ENCODE data around the gene DISC1. TPM values are rescaled to one million over a fixed set of nuclear protein-coding genes. Genes with fewer than 3 reads are reported as not detected.

Gene DISC1
- total and polyA plus RNA-seq, 2 donors (not counting 3 experiments of a cell fraction or from before 2014, with no cell fraction given), result 3.3 to 14.7 TPM

DNA sequence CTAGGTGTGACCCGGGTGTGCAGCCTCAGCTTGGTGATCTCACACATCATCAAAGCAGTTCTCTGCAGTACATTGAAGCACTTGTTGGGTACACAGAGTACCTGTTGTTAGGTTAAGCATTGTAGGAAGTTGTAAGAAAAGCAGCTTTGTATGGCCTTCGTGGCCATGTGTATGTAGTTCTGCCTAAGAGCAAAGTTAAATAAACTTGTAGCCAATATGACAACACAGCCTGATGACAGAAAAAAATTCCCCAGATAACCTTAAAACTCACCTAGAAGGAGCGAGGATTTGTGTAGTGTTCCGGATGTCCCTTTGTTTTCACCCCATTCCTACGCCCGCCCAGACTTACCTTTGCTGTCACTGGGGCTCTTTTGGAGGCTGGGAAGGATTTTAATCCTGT lies 48.0 kb downstream of the DISC1 start:
- Histone ChIP-seq H2AFZ (ENCODE audit: low read depth, low read length) (no peak overlapping the region), H3K4me1 (ENCODE audit: control insufficient read depth, extremely low read depth, insufficient read depth, low read length) (no peaks in the 10 kb centered on the region), H3K9me1 (replicated peaks; ENCODE audit: control insufficient read depth, extremely low read depth, insufficient read depth, low read length) (no peaks in the 10 kb centered on the region), H4K20me1 (replicated peaks; ENCODE audit: control insufficient read depth, extremely low read depth, insufficient read depth, low read length) (no peaks in the 10 kb centered on the region), H3K9me3 (replicated peaks; ENCODE audit: control insufficient read depth, insufficient read depth, low read length) (no peaks in the 10 kb centered on the region), H3K9ac (replicated peaks; ENCODE audit: extremely low read depth, insufficient read depth, low read length) (no peak overlapping the region), H3K4me2 (ENCODE audit: insufficient read depth, low read length) (no peak overlapping the region), H3K27me3 (ENCODE audit: control insufficient read depth in 2 of 2, insufficient read depth in 2 of 2, low read length in 2 of 2) (no peaks in the 10 kb centered on the region), H3K79me2 (ENCODE audit: control insufficient read depth, insufficient read depth, low read length) (no peaks in the 10 kb centered on the region), H3K4me3 (replicated peaks in 1 of 3; ENCODE audit: insufficient read depth in 1 of 3, low read depth in 1 of 3, low read length in 3 of 3) (no peak overlapping the region), H3K27ac (ENCODE audit: insufficient read depth, low read depth, low read length) (no peak overlapping the region), H3K36me3 (ENCODE audit: control insufficient read depth in 2 of 2, extremely low read depth in 1 of 2, insufficient read depth in 2 of 2, low read length in 2 of 2) (no peaks in the 10 kb centered on the region)
- BruUV-seq (replicated peaks), result no TSS peak
- intact Hi-C loops (cut with micrococcal nuclease) (no loop called here), dilution Hi-C loops (cut with MboI; ENCODE audit: extremely low pct_ligation_motif_present, low sequenced_read_pairs) (no loop called here)
- DNase-seq (ENCODE audit: low read depth, low spot score), result no peak
- TF ChIP-seq, protein P1, sequence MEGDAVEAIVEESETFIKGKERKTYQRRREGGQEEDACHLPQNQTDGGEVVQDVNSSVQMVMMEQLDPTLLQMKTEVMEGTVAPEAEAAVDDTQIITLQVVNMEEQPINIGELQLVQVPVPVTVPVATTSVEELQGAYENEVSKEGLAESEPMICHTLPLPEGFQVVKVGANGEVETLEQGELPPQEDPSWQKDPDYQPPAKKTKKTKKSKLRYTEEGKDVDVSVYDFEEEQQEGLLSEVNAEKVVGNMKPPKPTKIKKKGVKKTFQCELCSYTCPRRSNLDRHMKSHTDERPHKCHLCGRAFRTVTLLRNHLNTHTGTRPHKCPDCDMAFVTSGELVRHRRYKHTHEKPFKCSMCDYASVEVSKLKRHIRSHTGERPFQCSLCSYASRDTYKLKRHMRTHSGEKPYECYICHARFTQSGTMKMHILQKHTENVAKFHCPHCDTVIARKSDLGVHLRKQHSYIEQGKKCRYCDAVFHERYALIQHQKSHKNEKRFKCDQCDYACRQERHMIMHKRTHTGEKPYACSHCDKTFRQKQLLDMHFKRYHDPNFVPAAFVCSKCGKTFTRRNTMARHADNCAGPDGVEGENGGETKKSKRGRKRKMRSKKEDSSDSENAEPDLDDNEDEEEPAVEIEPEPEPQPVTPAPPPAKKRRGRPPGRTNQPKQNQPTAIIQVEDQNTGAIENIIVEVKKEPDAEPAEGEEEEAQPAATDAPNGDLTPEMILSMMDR (IDR thresholded peaks at IDR 0.05; ENCODE audit: extremely low read depth in 1 of 2, insufficient read depth in 1 of 2, low read depth in 1 of 2, low read length in 2 of 2), result no peak
- TF ChIP-seq POLR2A (IDR thresholded peaks at IDR 0.05; ENCODE audit: low read depth, low read length) (no peak), MYC (IDR thresholded peaks at IDR 0.05; ENCODE audit: low read depth, low read length) (no peak), JUN (IDR thresholded peaks at IDR 0.05; ENCODE audit: borderline replicate concordance, insufficient read depth, insufficient read length, low read depth) (no peak), POLR2AphosphoS5 (IDR thresholded peaks at IDR 0.05; ENCODE audit: insufficient read depth, low read depth, low read length) (no peak), GATA2 (IDR thresholded peaks at IDR 0.05; ENCODE audit: insufficient read depth, insufficient read length, low read depth, low read length) (no peak), EZH2 (IDR thresholded peaks at IDR 0.05; ENCODE audit: borderline replicate concordance, low read depth, low read length, severe bottlenecking) (no peak), FOS (IDR thresholded peaks at IDR 0.05; ENCODE audit: borderline replicate concordance, insufficient read depth, low read length) (no peak)
- TF ChIP-seq, protein P2, sequence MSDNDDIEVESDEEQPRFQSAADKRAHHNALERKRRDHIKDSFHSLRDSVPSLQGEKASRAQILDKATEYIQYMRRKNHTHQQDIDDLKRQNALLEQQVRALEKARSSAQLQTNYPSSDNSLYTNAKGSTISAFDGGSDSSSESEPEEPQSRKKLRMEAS (IDR thresholded peaks at IDR 0.05; ENCODE audit: insufficient read depth, insufficient read length), result no peak
- CTCF ChIA-PET, result no interaction called here
- no peak for FAIRE-seq
- POLR2A ChIA-PET, result no interaction called here
